Hepatocyte (in vitro differentiated cells): ENCODE data around the gene CNIH3.

Experiments used
- EZH2 ChIP-seq: fragments of 200-600 bp; sonication (generic); IDR thresholded peaks from 2 replicates; pipeline ENCODE4 v1.6.1; 2016; ENCODE audit warnings: antibody characterized with exemption, mild to moderate bottlenecking, borderline replicate concordance
- TF ChIP-seq, protein P1 (sequence below): fragments of 200-600 bp; sonication (generic); IDR thresholded peaks from 2 replicates; pipeline ENCODE4 v1.5.1; 2016; ENCODE audit warnings: antibody characterized with exemption, mild to moderate bottlenecking; ENCODE audit not compliant: poor library complexity

- TF ChIP-seq, protein P1, sequence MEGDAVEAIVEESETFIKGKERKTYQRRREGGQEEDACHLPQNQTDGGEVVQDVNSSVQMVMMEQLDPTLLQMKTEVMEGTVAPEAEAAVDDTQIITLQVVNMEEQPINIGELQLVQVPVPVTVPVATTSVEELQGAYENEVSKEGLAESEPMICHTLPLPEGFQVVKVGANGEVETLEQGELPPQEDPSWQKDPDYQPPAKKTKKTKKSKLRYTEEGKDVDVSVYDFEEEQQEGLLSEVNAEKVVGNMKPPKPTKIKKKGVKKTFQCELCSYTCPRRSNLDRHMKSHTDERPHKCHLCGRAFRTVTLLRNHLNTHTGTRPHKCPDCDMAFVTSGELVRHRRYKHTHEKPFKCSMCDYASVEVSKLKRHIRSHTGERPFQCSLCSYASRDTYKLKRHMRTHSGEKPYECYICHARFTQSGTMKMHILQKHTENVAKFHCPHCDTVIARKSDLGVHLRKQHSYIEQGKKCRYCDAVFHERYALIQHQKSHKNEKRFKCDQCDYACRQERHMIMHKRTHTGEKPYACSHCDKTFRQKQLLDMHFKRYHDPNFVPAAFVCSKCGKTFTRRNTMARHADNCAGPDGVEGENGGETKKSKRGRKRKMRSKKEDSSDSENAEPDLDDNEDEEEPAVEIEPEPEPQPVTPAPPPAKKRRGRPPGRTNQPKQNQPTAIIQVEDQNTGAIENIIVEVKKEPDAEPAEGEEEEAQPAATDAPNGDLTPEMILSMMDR: no peak
- no peak for TF ChIP-seq EZH2
Measured at GRCh38 chr1:224589006-224589405, 27.1 kb upstream of the CNIH3 start.
